Stimulated activated CD4-positive, alpha-beta T cell treated with anti-CD3 and anti-CD28 coated beads, Interleukin-15, amount 100 ng/mL, for 48 hours (primary cell): ENCODE results near the gene RNU7-1.
A peak's percentile ranks its signal among the peaks of the same experiment; 100 is the strongest.

Experiments
- DNase-seq, 2 donors: peaks; one replicate each; pipeline ENCODE4 v3.0.0-alpha.2; 2020; ENCODE audit warnings: low read depth in 2 of 2

Gene RNU7-1

DNA sequence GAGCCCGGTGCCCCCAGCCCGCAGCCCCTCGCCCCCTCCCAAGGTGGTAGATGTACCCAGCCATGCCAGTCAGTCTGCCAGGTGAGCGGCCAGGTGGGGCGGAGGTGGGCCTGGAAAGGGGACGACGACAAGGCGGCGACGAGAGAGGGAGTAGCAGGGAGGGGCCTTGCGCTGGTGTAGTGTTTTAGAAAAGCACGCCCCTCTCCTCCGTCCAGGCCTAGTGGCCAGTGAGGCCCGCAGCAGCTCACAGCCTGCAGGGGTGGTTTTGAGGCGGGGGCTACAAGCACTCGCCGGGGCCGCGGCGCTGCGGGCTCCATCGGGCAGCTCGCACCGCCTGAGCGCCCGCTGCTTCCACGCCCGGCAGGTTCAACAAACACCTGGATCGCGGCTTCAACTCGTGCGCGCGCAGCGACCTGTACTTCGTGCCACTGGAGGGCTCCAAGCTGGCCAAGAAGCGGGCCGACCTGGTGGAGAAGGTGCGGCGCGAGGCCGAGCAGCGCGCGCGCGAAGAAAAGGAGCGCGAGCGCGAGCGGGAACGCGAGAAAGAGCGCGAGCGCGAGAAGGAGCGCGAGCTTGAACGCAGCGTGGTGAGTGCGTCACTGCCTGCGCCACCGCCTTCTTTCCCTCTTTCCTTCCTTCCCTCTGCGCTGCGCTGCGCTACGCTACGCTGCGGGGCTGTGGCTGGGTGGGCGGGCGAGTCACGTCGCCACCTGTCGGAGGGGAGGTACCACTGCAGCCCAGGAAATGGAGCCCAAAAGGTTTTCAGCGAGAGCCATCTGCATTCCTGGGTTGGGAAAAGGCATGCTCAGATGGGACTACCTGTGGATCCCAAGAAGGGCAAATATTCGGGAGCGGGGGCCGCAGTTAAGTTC is 5.9 kb upstream of the RNU7-1 start:
- DNase-seq, result peak; percentile 89 to 91

DNA sequence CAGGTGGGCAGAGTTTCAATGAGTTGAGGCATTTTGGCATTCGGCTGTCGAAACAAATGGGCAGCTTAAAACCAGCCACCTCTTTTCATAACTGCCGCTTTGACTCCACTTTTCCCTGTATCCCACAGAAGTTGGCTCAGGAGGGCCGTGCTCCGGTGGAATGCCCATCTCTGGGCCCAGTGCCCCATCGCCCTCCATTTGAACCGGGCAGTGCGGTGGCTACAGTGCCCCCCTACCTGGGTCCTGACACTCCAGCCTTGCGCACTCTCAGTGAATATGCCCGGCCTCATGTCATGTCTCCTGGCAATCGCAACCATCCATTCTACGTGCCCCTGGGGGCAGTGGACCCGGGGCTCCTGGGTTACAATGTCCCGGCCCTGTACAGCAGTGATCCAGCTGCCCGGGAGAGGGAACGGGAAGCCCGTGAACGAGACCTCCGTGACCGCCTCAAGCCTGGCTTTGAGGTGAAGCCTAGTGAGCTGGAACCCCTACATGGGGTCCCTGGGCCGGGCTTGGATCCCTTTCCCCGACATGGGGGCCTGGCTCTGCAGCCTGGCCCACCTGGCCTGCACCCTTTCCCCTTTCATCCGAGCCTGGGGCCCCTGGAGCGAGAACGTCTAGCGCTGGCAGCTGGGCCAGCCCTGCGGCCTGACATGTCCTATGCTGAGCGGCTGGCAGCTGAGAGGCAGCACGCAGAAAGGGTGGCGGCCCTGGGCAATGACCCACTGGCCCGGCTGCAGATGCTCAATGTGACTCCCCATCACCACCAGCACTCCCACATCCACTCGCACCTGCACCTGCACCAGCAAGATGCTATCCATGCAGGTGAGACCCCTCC is 5.0 kb upstream of the RNU7-1 start:
- DNase-seq, result no peak

DNA sequence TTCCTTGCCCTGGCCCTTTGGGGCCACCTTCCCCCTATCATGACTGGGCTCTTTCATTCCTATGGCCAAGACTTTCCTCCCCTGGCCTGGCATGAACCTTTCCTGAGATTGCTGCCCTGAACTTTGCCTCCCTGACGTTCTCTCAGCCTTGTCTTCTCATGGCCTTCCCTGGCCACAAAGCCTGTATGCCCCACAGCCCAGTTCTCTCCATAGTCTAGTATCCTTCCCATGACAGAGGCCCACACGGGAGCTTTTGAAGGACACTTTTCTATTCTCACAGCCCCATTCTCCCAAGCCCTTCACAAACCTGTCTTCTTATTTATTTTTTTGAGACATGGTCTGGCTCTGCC is 4.5 kb upstream of the RNU7-1 start:
- no peak for DNase-seq

DNA sequence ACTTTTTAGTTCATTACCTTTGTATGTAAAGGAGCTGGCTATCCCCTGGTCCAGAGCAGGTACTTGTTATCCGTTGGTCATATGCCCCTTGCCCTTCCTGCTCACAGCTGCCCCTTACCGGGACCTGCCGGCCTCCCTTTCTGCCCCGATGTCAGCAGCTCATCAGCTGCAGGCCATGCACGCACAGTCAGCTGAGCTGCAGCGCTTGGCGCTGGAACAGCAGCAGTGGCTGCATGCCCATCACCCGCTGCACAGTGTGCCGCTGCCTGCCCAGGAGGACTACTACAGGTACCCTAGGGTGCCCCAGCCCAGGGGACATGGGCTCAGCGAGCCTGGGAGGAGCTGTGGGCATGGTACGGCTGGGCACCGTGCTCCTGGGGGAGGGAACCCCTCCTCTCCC is 2.3 kb upstream of the RNU7-1 start:
- no peak for DNase-seq

DNA sequence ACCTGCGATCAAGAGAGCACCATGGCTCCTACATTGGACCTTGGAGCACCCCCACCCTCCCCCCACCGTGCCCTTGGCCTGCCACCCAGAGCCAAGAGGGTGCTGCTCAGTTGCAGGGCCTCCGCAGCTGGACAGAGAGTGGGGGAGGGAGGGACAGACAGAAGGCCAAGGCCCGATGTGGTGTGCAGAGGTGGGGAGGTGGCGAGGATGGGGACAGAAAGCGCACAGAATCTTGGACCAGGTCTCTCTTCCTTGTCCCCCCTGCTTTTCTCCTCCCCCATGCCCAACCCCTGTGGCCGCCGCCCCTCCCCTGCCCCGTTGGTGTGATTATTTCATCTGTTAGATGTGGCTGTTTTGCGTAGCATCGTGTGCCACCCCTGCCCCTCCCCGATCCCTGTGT is 1.8 kb upstream of the RNU7-1 start:
- DNase-seq, result no peak

DNA sequence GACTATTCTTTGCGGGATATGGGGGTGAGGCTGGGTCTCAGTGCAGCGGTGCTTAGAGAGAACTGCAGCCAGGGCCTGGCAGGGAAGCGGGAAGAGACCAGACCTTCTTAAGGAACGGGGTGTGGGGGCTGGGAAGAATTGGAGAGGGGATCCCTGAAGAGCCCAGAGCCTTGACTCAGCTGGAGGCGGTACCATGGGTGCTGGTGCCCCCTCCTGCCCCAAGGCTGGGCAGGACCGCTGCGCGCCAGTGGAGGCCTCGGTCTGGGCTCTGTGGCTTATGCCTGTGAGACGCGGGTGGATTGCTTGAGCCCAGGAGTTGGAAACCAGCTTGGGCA is 1.3 kb upstream of the RNU7-1 start:
- DNase-seq, result no peak

DNA sequence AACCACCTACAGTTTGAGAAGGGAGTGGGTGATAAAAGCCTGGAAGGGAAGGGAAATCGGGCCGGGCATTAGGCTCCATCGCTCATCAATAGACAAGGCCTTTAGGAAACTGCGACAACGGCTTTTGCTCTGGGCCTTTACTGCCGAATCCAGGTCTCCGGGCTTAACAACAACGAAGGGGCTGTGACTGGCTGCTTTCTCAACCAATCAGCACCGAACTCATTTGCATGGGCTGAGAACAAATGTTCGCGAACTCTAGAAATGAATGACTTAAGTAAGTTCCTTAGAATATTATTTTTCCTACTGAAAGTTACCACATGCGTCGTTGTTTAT is 261 bp upstream of the RNU7-1 start:
- DNase-seq, result peak in 1 of 2 donors; percentile 65

DNA sequence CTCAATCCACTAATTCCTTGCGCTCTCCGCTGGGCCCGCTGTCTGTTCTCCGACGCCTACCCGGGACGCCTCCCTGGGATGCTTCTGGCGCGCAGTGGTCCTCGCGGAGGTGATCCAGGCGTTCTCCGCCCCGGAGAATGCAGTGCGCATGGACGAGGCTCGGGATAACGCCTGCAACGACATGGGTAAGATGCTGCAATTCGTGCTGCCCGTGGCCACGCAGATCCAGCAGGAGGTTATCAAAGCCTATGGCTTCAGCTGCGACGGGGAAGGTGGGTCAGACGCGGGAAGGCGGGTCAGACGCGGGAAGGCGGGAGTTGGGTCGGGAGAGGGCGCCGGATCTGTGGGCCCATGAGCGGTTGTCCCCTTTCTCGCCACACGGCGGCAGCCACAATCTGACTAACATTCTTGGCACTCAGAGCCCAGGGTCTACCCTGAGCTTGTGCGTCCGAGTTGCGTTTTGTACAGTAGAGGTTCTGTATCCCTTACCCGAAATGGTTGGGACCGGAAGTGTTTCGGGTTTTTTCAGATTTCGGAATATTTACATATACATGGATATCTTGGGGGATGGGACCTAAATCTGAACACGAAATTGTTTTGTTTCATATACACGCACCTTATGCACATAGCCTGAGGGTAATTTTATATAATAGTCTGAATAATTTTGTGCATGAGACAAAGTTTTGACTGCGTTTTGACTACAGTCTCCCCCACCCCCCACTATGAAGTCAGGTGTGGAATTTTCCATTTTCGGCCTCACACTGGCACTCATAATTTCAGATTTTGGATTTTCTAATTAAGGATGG is 968 bp downstream of the RNU7-1 start:
- peak; percentile 83 for DNase-seq

DNA sequence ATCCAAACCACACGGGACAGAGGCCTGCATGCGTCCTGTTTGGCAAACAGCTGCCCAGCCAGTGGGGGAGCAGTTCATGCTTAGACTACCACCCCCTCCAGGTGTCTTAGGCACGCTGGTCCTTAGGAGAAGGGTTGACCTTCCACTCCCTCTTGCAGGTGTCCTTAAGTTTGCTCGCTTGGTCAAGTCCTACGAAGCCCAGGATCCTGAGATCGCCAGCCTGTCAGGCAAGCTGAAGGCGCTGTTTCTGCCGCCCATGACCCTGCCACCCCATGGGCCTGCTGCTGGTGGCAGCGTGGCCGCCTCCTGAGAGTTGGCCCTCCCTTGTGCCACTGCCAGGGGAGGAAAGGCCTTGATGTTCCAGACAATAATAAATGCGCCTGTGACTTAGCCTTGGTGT is 2.0 kb downstream of the RNU7-1 start:
- DNase-seq, result no peak

DNA sequence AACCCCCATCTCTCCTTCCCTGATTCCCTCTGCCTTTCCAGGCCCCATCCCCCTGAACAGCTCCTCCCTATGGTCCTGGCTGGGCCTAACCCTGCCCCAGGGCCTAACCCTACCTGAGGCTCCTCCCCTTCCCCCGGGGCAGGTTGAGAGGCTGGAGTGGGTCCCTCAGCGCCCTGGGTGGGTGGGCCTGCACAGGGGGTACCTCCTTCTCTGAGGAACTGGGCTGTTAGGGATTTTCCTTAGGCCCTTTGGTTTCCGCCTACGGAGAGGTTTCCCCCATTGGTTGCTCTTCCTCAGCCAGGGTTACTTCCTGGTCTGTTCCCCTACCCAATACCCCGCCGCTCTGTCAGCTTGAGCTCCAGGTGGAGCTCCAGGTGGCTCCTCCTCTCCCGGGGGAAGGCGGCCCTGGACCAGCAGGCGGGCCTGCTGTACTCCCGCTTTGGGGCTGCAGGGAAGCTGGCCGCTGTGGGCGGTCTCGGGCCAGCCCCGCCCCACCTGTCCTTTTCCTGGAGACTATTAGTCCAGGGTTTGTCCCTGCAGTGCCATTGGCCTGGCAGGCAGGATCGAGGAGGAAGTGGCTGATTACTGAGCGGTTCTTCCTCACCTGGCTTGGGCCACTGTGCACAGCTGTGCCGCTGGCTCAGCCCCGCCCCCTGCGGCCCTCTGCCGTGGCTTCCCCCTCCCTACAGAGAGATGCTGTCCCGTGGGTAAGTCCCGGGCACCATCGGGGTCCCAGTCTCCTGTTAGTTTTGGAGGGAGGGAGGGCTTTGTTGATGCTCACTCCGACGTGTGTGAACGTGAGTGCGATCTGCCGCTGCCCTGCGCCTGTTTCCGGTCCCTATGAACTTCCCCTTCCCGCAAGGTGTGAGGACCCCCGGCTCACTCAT is 2.7 kb downstream of the RNU7-1 start:
- DNase-seq, result peak in 1 of 2 donors; percentile 48

DNA sequence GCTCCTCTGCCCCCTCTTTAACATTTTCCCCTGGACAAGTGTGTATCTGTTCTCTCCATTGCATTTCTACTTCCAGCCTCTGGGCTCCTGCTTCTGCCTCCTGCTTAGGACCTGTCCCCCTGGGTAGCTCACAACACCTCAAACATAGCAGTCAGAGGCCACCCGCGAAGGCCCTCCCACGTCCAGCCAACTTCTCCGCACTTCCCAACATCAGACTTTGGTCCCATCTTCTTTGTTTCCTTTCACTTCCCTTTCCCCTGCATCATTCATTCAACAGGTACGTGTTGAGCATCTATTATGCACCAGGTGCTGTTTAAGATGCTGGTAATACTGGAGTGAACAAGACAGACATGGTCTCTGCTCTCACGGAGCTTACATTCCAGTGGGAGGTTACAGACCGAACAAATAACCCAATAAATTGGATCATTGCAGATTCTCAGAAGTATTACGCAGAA is 3.3 kb downstream of the RNU7-1 start:
- no peak for DNase-seq

DNA sequence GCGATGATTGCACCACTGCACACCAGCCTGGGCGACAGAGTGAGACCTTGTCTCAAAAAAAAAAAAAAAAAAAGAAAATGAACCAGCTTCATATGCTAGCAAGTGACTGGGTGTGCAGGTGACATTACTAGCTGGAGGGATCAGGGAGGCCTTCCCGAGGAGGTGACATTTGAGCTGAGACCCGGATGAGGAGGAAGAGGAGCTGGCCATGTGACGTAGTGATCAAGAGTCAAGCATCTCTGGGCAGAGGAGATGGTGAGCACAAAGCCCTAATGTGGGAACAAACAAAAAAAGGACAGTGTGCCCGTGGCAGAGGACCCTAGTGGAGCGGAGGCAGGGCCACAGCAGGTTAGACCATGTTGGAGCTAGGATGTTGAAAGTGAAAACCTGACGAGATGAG is 4.0 kb downstream of the RNU7-1 start:
- DNase-seq, result no peak

DNA sequence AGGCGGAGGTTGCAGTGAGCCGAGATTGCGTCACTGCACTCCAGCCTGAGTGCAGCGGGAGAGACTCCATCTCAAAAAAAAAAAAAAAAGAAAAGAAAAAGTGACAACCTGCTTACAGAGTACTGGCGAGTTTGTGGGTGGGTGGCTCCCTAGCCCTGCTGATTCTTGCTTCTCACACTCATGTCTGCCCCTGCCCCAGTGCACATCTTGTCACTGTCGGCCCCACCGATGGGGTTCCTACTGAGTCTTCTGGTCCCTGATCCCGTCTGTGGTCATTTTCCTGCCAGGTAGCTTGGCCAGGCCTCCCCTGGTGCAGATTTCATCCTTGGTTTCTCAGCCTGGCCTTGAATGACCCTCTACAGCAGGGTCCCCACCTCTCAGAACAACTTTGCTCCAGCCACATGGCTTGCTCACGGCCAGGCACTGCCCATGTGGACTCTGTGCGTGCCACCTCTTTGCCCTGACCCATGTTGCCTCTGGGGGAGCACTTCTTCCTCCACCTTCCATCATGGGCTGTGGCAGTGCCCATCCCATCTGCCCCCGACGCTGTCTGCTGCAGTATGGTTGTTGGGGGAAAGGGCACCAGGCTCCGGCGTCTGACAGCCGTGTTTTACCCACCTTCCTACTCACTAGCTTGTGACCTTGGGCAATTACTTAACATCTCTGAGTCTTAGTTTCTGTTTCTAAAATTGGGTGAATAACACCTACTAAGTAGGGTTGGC is 5.4 kb downstream of the RNU7-1 start:
- DNase-seq, result no peak

DNA sequence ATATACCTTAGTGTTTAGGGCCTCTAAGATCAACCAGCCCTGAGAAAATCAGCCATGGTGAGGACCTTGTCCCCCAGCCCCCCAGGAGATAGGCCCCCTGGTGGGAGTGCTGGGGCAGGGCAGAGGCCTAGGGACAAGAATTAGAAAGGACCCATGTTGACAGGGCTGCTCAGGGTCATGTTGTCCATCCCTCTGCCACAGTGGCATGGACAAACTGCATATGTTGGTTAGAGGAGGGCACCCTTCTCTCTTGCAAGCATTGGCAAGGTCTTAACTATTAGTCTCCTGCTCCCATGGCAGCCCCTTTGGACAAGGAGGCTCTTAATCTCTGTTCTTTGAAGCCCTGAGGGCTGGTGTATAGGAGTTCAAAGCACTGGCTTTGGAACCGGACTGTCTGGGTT is 6.8 kb downstream of the RNU7-1 start:
- no peak for DNase-seq

DNA sequence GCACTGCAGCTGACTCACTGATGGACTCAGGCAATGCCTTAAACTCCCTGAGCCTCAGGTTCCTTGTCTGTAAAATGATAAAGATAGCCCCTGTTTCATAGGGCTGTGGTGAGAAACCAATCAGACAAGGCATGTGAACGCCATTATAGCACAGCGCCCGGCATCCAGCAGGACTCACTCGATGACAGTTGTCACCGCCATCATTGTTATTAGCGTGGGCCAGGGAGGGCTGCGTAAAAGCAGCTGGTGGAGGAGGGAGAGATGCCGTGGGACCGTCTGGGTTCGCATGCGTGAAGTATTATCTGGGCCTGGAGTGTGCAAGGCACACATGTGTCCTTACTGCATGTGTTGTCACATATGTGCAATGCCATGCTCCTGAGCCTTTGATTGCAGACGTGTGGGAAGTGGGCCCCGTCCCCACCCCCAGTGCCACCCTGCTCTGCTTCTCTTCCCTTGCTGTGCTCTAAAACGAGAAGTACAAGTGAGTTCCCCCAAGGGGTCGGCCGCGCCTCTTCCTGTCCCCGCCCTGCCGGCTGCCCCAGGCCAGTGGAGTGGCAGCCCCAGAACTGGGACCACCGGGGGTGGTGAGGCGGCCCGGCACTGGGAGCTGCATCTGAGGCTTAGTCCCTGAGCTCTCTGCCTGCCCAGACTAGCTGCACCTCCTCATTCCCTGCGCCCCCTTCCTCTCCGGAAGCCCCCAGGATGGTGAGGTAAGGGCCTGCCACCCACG is 7.4 kb downstream of the RNU7-1 start, which contains the start of gene PTPN6:
TSS of gene PTPN6 (plus strand) at position 546 of the 730 bp plus-strand sequence. CDS start at position 703, 157 bp downstream.
- DNase-seq, result peak in 1 of 2 donors; percentile 45

DNA sequence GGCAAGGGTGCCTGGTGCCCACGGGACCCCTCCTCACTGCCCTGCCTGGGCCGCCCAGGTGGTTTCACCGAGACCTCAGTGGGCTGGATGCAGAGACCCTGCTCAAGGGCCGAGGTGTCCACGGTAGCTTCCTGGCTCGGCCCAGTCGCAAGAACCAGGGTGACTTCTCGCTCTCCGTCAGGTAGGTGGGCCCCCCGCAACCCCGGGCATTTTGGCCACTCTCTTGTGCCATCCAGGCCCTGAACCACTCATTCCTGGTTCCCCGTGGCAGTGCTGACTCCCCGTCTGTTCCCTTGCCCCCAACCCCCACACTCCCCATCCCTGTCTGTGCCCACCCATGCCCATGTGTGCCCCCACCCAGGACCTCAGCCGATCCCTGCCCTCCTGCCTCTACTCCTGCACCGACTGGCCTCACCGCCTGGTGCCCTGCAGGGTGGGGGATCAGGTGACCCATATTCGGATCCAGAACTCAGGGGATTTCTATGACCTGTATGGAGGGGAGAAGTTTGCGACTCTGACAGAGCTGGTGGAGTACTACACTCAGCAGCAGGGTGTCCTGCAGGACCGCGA is 8.0 kb downstream of the RNU7-1 start:
- no peak for DNase-seq

DNA sequence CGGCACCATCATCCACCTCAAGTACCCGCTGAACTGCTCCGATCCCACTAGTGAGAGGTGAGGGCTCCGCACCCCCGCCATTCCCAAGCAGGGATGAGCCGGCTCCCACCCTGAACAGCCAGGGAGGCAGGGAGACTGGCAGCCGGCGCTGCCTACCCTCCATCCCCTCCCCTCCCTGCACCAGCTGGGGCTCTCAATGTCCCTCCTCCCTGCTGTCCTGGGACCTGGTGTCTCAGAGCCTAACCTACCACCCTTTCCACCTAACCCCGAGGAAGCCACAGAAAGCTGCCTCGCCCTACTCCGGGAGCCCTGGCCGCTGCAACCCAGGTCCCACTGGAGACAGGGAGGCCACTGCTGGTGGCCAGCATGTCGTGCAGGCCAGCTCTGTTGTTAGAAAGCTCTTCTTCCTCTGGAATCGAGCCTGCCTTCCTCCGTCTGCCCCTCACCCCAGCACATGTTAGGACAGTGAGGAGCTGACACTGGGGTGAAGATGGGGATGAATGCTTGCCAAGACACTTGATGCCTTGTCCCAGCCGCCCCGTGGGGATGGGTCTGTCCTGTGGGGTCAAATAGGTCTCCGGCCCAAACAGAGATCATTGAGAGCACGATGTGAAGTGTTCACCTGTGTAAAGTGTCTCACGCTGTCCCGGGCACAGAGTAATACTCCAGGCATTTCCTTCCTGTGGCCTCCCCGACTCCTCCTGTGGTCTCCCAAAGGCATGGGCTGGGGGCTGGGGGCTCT is 8.7 kb downstream of the RNU7-1 start:
- DNase-seq, result no peak

DNA sequence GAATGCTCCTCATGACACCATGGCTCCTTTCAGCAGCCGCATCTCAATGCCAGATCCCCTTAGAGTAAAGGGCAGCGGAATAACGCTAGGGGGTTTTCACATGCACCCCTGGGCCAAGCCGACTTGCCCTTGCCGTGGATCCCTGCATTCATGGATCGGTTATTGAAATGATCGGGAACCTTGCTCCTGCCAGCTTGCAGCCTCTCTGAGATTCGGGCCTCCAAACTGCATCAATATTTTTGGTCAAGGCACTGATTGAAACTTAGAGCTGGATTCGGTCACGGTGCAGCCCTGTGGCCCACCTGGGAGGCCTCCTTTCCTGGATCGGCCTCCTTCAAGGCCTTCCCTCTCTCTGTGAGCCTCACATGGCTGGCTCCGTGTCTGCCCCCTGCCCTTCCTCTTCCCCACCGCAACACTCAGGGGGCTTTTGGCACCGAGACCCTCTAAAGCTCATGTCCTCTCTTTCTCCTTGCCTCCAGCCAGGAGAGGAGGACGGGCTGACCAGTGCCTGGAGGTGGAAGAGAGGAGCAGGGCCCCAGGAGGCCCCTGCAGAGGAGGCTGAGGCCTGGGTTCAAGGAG is 9.3 kb downstream of the RNU7-1 start:
- DNase-seq, result no peak
